ENCODE measurements around the gene KMT5B.

KMT5B gene

DNA sequence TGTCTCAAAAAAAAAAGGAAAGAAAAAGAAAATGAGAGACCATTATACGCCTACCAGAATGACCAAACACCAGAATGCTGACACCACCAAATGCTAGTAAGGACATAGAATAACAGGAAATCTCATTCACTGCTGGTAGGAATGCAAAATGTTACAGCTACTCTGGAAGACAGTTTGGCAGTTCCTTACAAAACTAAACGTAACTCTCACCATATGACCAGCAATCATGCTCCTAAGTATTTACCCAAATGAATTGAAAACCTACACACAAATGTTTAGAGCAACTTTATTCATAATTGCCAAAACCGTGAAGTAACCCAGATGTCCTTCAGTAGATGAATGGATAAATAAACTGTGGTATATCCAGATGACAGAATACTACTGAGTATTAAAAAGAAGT is 99.1 kb downstream of the KMT5B start:
- peaks cover 1% of the 10 kb centered on the region; the same call in 1 of the 2 replicates for H3K36me3 ChIP-seq (ENCODE audit: control insufficient read depth, insufficient read depth, low read length)
- no peak overlapping the region for H3K4me3 ChIP-seq (replicated peaks; ENCODE audit: low read depth, low read length)
- no peaks in the 10 kb centered on the region for H3K27me3 ChIP-seq (replicated peaks; ENCODE audit: control insufficient read depth, insufficient read depth, low read length)
- DNase-seq (ENCODE audit: extremely low read depth, insufficient read length) = no peak
- TF ChIP-seq, protein P1, sequence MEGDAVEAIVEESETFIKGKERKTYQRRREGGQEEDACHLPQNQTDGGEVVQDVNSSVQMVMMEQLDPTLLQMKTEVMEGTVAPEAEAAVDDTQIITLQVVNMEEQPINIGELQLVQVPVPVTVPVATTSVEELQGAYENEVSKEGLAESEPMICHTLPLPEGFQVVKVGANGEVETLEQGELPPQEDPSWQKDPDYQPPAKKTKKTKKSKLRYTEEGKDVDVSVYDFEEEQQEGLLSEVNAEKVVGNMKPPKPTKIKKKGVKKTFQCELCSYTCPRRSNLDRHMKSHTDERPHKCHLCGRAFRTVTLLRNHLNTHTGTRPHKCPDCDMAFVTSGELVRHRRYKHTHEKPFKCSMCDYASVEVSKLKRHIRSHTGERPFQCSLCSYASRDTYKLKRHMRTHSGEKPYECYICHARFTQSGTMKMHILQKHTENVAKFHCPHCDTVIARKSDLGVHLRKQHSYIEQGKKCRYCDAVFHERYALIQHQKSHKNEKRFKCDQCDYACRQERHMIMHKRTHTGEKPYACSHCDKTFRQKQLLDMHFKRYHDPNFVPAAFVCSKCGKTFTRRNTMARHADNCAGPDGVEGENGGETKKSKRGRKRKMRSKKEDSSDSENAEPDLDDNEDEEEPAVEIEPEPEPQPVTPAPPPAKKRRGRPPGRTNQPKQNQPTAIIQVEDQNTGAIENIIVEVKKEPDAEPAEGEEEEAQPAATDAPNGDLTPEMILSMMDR (IDR thresholded peaks at IDR 0.05; ENCODE audit: insufficient read depth, low read length, poor library complexity, severe bottlenecking) = no peak

DNA sequence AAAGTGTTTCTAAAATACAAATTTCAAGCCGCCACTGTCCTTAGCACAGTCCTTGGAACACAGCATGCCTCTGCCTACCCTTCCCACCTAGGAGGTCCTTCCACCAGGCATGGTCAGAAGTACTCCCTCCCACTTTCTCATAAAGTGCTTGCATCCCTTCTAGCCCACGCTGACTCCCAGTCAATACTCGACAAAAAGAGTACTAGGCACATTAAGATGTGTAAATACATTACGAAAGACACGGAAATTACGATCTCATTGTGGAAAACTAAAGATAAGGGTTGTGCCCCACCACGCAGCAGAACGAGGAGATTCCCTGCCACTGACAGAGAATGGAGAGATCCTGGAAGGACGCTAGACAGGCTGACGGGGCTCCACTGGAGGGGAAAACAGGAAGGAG is 105.4 kb downstream of the KMT5B start:
- Histone ChIP-seq H3K4me3 (replicated peaks; ENCODE audit: low read depth, low read length) (no peak overlapping the region), H3K27me3 (replicated peaks; ENCODE audit: control insufficient read depth, insufficient read depth, low read length) (no peaks in the 10 kb centered on the region), H3K36me3 (ENCODE audit: control insufficient read depth, insufficient read depth, low read length) (peaks cover 1% of the 10 kb centered on the region; the same call in 1 of the 2 replicates)
- DNase-seq (ENCODE audit: extremely low read depth, insufficient read length) = no peak
- TF ChIP-seq, protein P1 (IDR thresholded peaks at IDR 0.05; ENCODE audit: insufficient read depth, low read length, poor library complexity, severe bottlenecking) = no peak

DNA sequence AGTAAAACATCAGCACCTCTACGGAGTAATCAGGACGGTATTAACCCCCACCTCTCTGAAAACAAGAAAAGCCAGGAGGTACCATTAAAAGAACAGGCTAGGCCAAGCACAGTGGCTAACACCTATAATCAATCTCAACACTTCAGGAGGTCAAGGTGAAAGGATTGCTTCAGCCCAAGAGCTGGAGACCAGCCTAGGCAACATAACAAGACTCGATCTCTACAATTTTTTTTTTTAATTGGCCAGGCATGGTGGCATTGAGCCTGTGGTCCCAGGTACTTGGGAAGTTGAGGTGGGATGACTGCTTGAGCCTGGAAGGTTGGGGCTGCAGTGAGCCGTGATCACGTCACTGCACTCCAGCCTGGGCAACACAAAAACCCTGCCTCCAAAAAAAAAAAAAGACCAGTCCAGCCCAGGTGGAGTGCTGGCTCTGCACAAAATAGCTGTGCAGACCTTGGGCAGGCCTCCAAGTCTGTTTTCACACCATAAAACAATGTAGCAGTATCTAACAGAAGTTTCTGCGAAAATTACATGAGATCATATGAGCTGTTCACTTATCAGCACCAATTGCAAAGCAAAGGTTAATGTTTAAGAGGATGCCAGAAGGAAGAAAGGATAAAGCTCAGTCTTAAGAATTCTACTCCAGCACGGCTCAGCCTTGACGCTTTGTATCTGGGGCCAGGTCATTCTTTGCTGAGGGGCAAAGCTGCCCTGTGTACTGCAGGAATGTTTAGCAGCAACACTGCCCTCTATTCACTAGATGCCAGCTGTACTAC is 106.7 kb downstream of the KMT5B start:
- no peak overlapping the region for H3K4me3 ChIP-seq (replicated peaks; ENCODE audit: low read depth, low read length)
- DNase-seq (ENCODE audit: extremely low read depth, insufficient read length) = no peak
- peaks cover 1% of the 10 kb centered on the region; the same call in 1 of the 2 replicates for H3K36me3 ChIP-seq (ENCODE audit: control insufficient read depth, insufficient read depth, low read length)
- H3K27me3 ChIP-seq (replicated peaks; ENCODE audit: control insufficient read depth, insufficient read depth, low read length) = no peaks in the 10 kb centered on the region
- TF ChIP-seq, protein P1 (IDR thresholded peaks at IDR 0.05; ENCODE audit: insufficient read depth, low read length, poor library complexity, severe bottlenecking) = no peak

Data from GM06990 (cell line).